ENCODE data around the gene MGAT4B.

DNA sequence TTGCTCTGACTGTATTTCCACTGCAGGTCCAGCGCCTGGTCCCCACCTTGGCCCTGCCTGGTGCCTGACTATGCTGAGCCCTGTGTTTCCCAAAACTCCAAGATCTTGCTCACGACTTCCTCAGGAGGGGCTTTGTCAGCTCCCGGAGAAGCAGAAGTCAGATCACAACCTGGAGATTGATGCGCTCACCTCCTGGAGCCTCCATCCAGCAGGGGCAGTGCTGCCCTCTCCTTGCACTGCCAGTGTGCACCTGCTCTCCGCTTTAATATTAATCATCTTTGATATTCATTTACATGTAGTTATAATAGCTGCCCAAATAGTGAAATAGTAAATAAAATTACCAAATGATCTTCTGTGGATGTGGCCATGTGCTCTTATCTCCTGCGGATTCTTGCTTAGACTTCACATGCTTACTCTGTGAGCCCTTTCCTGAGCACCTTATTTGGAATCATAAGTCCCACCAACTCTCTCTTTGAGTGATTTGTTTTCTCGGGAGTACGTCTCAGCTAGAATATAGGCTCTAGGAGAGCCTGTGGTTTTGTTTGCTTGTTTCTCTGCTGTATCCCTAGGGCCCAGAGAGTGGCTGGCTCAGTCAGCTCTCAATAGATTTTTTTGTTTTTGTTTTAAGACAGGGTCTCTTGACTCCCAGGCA lies 56.7 kb downstream of the MGAT4B start:
- TF ChIP-seq CTCF (IDR thresholded peaks at IDR 0.05 in 2 of 3, conservative IDR thresholded peaks at IDR 0.05 in 1 of 3; ENCODE audit: borderline replicate concordance in 1 of 3, insufficient read depth in 1 of 3, low read depth in 2 of 3, low read length in 2 of 3) (peak in 1 of 3 experiments; percentile 19; a peak in 3 of 6 replicates), RAD21 (IDR thresholded peaks at IDR 0.05; ENCODE audit: low read depth) (no peak)

Measured in HCT116 (cell line).